HL-60 (cell line): ENCODE measurements around the gene PARD3.

ENCODE experiments used
- DNase-seq, 2 experiments: peaks; one replicate each; pipeline ENCODE4 v3.0.0-alpha.2; 2010 to 2020; ENCODE audit warnings: low read depth in 1 of 2, low spot score in 1 of 2
- H3K27ac ChIP-seq: fragments of 250-450 bp; sonication (Bioruptor Pico); replicated peaks from 2 replicates; pipeline ENCODE4 v1.5.1; 2020; ENCODE audit warnings: mild to moderate bottlenecking, moderate library complexity
- H3K27me3 ChIP-seq: fragments of 250-450 bp; sonication (Bioruptor Pico); 2 replicates; pipeline ENCODE4 v1.5.1; 2021; ENCODE audit warnings: mild to moderate bottlenecking, moderate library complexity; ENCODE audit not compliant: insufficient read depth, poor library complexity, severe bottlenecking
- H3K4me3 ChIP-seq: replicated peaks from 2 replicates; pipeline ENCODE4 v1.5.1; 2011; ENCODE audit warnings: mild to moderate bottlenecking, control low read depth, low read length; ENCODE audit not compliant: insufficient read depth
- GABPA ChIP-seq: IDR thresholded peaks from 2 replicates; pipeline ENCODE4 v1.6.1; 2012; ENCODE audit warnings: low read depth
- POLR2AphosphoS5 ChIP-seq: IDR thresholded peaks from 2 replicates; pipeline ENCODE4 v1.6.1; 2012; ENCODE audit warnings: low read depth
- REST ChIP-seq: IDR thresholded peaks from 2 replicates; pipeline ENCODE4 v1.6.1; 2012; ENCODE audit warnings: low read depth; ENCODE audit not compliant: insufficient replicate concordance
- SPI1 ChIP-seq: IDR thresholded peaks from 2 replicates; pipeline ENCODE4 v1.6.1; 2012; ENCODE audit warnings: low read depth, mild to moderate bottlenecking, borderline replicate concordance
- TF ChIP-seq, protein P1 (sequence below): IDR thresholded peaks from one replicate; pipeline ENCODE4 v1.5.1; 2011; ENCODE audit warnings: low read length, control low read depth, inconsistent platforms; ENCODE audit not compliant: insufficient read depth

PARD3 gene

GRCh38 chr10:34290412-34291081 lies 524.5 kb downstream of the PARD3 start:
- Histone ChIP-seq H3K4me3 (no peak overlapping the region), H3K27me3 (no peaks in the 10 kb centered on the region), H3K27ac (no peak overlapping the region)
- no peak for DNase-seq
- TF ChIP-seq SPI1 = no peak
- no peak for TF ChIP-seq REST
- no peak for TF ChIP-seq GABPA
- TF ChIP-seq, protein P1, sequence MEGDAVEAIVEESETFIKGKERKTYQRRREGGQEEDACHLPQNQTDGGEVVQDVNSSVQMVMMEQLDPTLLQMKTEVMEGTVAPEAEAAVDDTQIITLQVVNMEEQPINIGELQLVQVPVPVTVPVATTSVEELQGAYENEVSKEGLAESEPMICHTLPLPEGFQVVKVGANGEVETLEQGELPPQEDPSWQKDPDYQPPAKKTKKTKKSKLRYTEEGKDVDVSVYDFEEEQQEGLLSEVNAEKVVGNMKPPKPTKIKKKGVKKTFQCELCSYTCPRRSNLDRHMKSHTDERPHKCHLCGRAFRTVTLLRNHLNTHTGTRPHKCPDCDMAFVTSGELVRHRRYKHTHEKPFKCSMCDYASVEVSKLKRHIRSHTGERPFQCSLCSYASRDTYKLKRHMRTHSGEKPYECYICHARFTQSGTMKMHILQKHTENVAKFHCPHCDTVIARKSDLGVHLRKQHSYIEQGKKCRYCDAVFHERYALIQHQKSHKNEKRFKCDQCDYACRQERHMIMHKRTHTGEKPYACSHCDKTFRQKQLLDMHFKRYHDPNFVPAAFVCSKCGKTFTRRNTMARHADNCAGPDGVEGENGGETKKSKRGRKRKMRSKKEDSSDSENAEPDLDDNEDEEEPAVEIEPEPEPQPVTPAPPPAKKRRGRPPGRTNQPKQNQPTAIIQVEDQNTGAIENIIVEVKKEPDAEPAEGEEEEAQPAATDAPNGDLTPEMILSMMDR = no peak
- no peak for TF ChIP-seq POLR2AphosphoS5

GRCh38 chr10:34288634-34289033 lies 526.5 kb downstream of the PARD3 start:
- Histone ChIP-seq H3K27me3 (no peaks in the 10 kb centered on the region), H3K27ac (no peak overlapping the region), H3K4me3 (no peak overlapping the region)
- no peak for DNase-seq
- TF ChIP-seq REST (no peak), POLR2AphosphoS5 (no peak), GABPA (no peak), SPI1 (no peak)
- TF ChIP-seq, protein P1 = no peak

- no peak for DNase-seq
- no peak overlapping the region for H3K4me3 ChIP-seq
Measured at GRCh38 chr10:34286136-34286739, 528.9 kb downstream of the PARD3 start.

More at GRCh38 chr10:34286136-34286739, 528.9 kb downstream of the PARD3 start:
- Histone ChIP-seq H3K27ac (no peak overlapping the region), H3K27me3 (no peaks in the 10 kb centered on the region)
- TF ChIP-seq SPI1 = no peak
- no peak for TF ChIP-seq POLR2AphosphoS5
- TF ChIP-seq, protein P1 = no peak
- no peak for TF ChIP-seq REST
- no peak for TF ChIP-seq GABPA
